H9 (cell line): Measurements from ENCODE around the gene EAF1. TPM values are rescaled to one million over a fixed set of nuclear protein-coding genes. Genes with fewer than 3 reads are reported as not detected.

ENCODE experiments used
- DNase-seq: peaks from one replicate; pipeline ENCODE4 v3.0.0-alpha.2; 2017
- H2AFZ ChIP-seq: one replicate; pipeline ENCODE4 v1.6.1; 2013; ENCODE audit warnings: mild to moderate bottlenecking, low read length, control low read depth, moderate library complexity
- H2AK5ac ChIP-seq: 2 replicates; pipeline ENCODE4 v1.6.1; 2013; ENCODE audit warnings: low read length, control low read depth, mixed read lengths; ENCODE audit not compliant: insufficient read length
- H2BK120ac ChIP-seq: one replicate; pipeline ENCODE4 v1.6.1; 2013; ENCODE audit warnings: low read depth, mild to moderate bottlenecking, low read length, control low read depth, inconsistent platforms; ENCODE audit not compliant: poor library complexity, severe bottlenecking
- H2BK12ac ChIP-seq: 2 replicates; pipeline ENCODE4 v1.6.1; 2013; ENCODE audit warnings: low read length, control low read depth, mixed read lengths, low read depth; ENCODE audit not compliant: insufficient read length
- H2BK15ac ChIP-seq: 2 replicates; pipeline ENCODE4 v1.6.1; 2013; ENCODE audit warnings: low read depth, low read length, control low read depth
- H2BK20ac ChIP-seq: one replicate; pipeline ENCODE4 v1.6.1; 2013; ENCODE audit warnings: low read depth, mild to moderate bottlenecking, low read length, control low read depth, inconsistent platforms; ENCODE audit not compliant: poor library complexity, severe bottlenecking
- H2BK5ac ChIP-seq: 2 replicates; pipeline ENCODE4 v1.6.1; 2013; ENCODE audit warnings: low read length, control low read depth, mixed read lengths; ENCODE audit not compliant: insufficient read length
- H3K14ac ChIP-seq: 2 replicates; pipeline ENCODE4 v1.6.1; 2013; ENCODE audit warnings: low read length, control low read depth; ENCODE audit not compliant: insufficient read depth
- H3K18ac ChIP-seq: 2 replicates; pipeline ENCODE4 v1.6.1; 2013; ENCODE audit warnings: low read depth, mild to moderate bottlenecking, mixed read lengths, low read length, control low read depth; ENCODE audit not compliant: insufficient read length
- H3K23ac ChIP-seq: 2 replicates; pipeline ENCODE4 v1.6.1; 2013; ENCODE audit warnings: low read length, control low read depth, mixed read lengths, low read depth; ENCODE audit not compliant: insufficient read length
- H3K23me2 ChIP-seq: 2 replicates; pipeline ENCODE4 v1.6.1; 2013; ENCODE audit warnings: low read depth, mild to moderate bottlenecking, mixed read lengths, low read length, control low read depth; ENCODE audit not compliant: insufficient read length, poor library complexity, severe bottlenecking
- H3K27ac ChIP-seq: 2 replicates; pipeline ENCODE4 v1.5.1; 2013; ENCODE audit warnings: low read length, control low read depth, mixed read lengths, low read depth; ENCODE audit not compliant: insufficient read length
- H3K27me3 ChIP-seq: 2 replicates; pipeline ENCODE4 v1.6.1; 2013; ENCODE audit warnings: low read length, control low read depth, inconsistent platforms; ENCODE audit not compliant: insufficient read depth
- H3K4ac ChIP-seq: 2 replicates; pipeline ENCODE4 v1.6.1; 2013; ENCODE audit warnings: low read depth, mild to moderate bottlenecking, control low read depth, inconsistent platforms, low read length, moderate library complexity
- H3K4me1 ChIP-seq: 2 replicates; pipeline ENCODE4 v1.6.1; 2013; ENCODE audit warnings: low read length, control low read depth, inconsistent platforms; ENCODE audit not compliant: insufficient read depth
- H3K4me2 ChIP-seq: 2 replicates; pipeline ENCODE4 v1.6.1; 2013; ENCODE audit warnings: low read length, control low read depth, mixed read lengths; ENCODE audit not compliant: insufficient read length, insufficient read depth
- H3K56ac ChIP-seq: 2 replicates; pipeline ENCODE4 v1.6.1; 2013; ENCODE audit warnings: low read depth, mild to moderate bottlenecking, mixed read lengths, low read length, control low read depth; ENCODE audit not compliant: insufficient read length
- H3K79me1 ChIP-seq: 2 replicates; pipeline ENCODE4 v1.6.1; 2013; ENCODE audit warnings: low read depth, mild to moderate bottlenecking, moderate library complexity, low read length, control low read depth, inconsistent platforms; ENCODE audit not compliant: insufficient read depth, poor library complexity, severe bottlenecking
- H3K79me2 ChIP-seq: 2 replicates; pipeline ENCODE4 v1.6.1; 2013; ENCODE audit warnings: low read length, control low read depth, inconsistent platforms; ENCODE audit not compliant: insufficient read depth
- H3K9ac ChIP-seq: 2 replicates; pipeline ENCODE4 v1.6.1; 2013; ENCODE audit warnings: low read length, control low read depth, mixed read lengths; ENCODE audit not compliant: insufficient read length; ENCODE audit errors: extremely low read depth
- H3K9me3 ChIP-seq: one replicate; pipeline ENCODE4 v1.6.1; 2013; ENCODE audit warnings: low read depth, low read length, inconsistent platforms; ENCODE audit not compliant: control insufficient read depth
- H3T11ph ChIP-seq: one replicate; pipeline ENCODE4 v1.6.1; 2013; ENCODE audit warnings: mild to moderate bottlenecking, low read length, control low read depth, inconsistent platforms
- H4K20me1 ChIP-seq: one replicate; pipeline ENCODE4 v1.6.1; 2013; ENCODE audit not compliant: control insufficient read depth, insufficient read length, insufficient read depth
- H4K5ac ChIP-seq: 2 replicates; pipeline ENCODE4 v1.6.1; 2013; ENCODE audit warnings: low read depth, mild to moderate bottlenecking, mixed read lengths, low read length, control low read depth; ENCODE audit not compliant: insufficient read length
- H4K8ac ChIP-seq: replicated peaks from 2 replicates; pipeline ENCODE4 v1.6.1; 2013; ENCODE audit warnings: low read length, control low read depth, mixed read lengths, low read depth; ENCODE audit not compliant: insufficient read length
- H4K91ac ChIP-seq: 2 replicates; pipeline ENCODE4 v1.6.1; 2013; ENCODE audit warnings: low read depth, mild to moderate bottlenecking, moderate library complexity, mixed read lengths, low read length, control low read depth; ENCODE audit not compliant: insufficient read length
- H3K27ac Mint-ChIP-seq, 3 experiments: 2 replicates in 2 of 3; 3 replicates in 1 of 3; pipeline ENCODE4 v1.8.0; 2020 to 2021; ENCODE audit warnings: mixed read lengths in 3 of 3, mild to moderate bottlenecking in 1 of 3, moderate library complexity in 1 of 3
- H3K27me3 Mint-ChIP-seq: 2 replicates; pipeline ENCODE4 v1.8.0; 2021; ENCODE audit warnings: low read depth, mild to moderate bottlenecking, moderate library complexity, mixed read lengths
- H3K36me3 Mint-ChIP-seq, 3 experiments: 2 replicates in 2 of 3; 3 replicates in 1 of 3; pipeline ENCODE4 v1.8.0; 2020 to 2021; ENCODE audit warnings: low read depth in 3 of 3, mixed read lengths in 3 of 3; ENCODE audit not compliant: insufficient read depth in 1 of 3
- H3K4me1 Mint-ChIP-seq, 2 experiments: 2 replicates each; pipeline ENCODE4 v1.8.0; 2020; ENCODE audit warnings: mixed read lengths in 2 of 2
- H3K4me3 Mint-ChIP-seq, 2 experiments: 2 replicates in 1 of 2; 3 replicates in 1 of 2; pipeline ENCODE4 v1.8.0; 2020 to 2021; ENCODE audit warnings: mild to moderate bottlenecking in 2 of 2, mixed read lengths in 2 of 2, moderate library complexity in 1 of 2
- H3K9me3 Mint-ChIP-seq, 2 experiments: 2 replicates in 1 of 2; 3 replicates in 1 of 2; pipeline ENCODE4 v1.8.0; 2020; ENCODE audit warnings: mild to moderate bottlenecking in 2 of 2, mixed read lengths in 2 of 2, moderate library complexity in 1 of 2
- WGBS: extraction: QIAGEN DNeasy Blood & Tissue Kit; methylation state at CpG from one replicate; pipeline ENCODE4 v1.1.7; 2013; ENCODE audit warnings: missing lambda C conversion rate, low lambda C conversion rate, mixed read lengths; ENCODE audit not compliant: insufficient read length; ENCODE audit errors: extremely low coverage; 5-methylcytosine and 5-hydroxymethylcytosine counted together
- total RNA-seq: library from RNA; stranded (reverse); gene quantifications from 2 replicates; pipeline ENCODE4 v1.2.1, GENCODE V29; 2021
- TF ChIP-seq, protein P1 (sequence below): fragments of 200-600 bp; sonication (generic); conservative IDR thresholded peaks from 3 replicates; pipeline ENCODE4 v1.8.0; 2021; ENCODE audit warnings: antibody characterized with exemption, mild to moderate bottlenecking

The EAF1 gene
- total RNA-seq, 1 experiment from 2014 or later, result 34.3 TPM

DNA sequence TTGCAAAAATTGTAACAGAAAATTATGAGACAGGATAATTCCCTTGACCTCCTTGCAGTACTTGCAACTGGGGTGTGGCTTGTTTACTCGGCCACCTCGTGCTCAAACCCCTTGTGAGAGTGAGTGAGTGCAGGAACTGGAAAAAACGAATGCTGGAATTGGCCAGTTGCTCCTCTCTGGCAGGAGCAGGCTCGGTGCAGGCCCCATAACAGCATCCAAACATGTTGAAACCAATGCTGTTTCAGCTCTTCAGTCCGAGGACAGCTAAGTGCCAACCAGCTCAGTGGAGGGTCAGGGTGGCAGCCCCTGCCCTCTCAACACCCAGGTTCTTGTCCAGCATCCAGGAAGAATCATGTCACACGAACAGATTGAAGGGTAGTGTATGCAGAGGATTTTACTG, 36.9 kb upstream of the EAF1 start:
- no peak overlapping the region for H2BK120ac ChIP-seq
- H2BK20ac ChIP-seq, result no peak overlapping the region
- Mint-ChIP-seq H3K9me3 (peaks cover 20 to 30% of the 10 kb centered on the region in 2 experiments), H3K27me3 (peaks cover 16% of the 10 kb centered on the region), H3K4me3 (no peak overlapping the region), H3K27ac (no peak overlapping the region), H3K4me1 (no peaks in the 10 kb centered on the region), H3K36me3 (peaks cover 0 to 7% (median 6%) of the 10 kb centered on the region in 3 experiments; a peak in 2 of 7 replicates)
- no peak overlapping the region for H3K56ac ChIP-seq
- no CpG with 5 or more reads among the region's 6 CpGs for WGBS
- H3T11ph ChIP-seq, result no peak overlapping the region
- no peak overlapping the region for H3K14ac ChIP-seq
- H3K27me3 ChIP-seq, result no peaks in the 10 kb centered on the region
- H3K18ac ChIP-seq, result no peak overlapping the region
- H3K9me3 ChIP-seq, result no peaks in the 10 kb centered on the region
- H2AK5ac ChIP-seq, result no peak overlapping the region
- no peak overlapping the region for H3K4me2 ChIP-seq
- H4K8ac ChIP-seq, result no peak overlapping the region
- no peak overlapping the region for H2BK15ac ChIP-seq
- H3K4ac ChIP-seq, result no peak overlapping the region
- no peaks in the 10 kb centered on the region for H3K4me1 ChIP-seq
- no peaks in the 10 kb centered on the region for H4K20me1 ChIP-seq
- H3K79me2 ChIP-seq, result no peaks in the 10 kb centered on the region
- no peak for DNase-seq
- no peaks in the 10 kb centered on the region for H3K79me1 ChIP-seq
- no peak overlapping the region for H4K91ac ChIP-seq
- H3K27ac ChIP-seq, result no peak overlapping the region
- no peaks in the 10 kb centered on the region for H3K23me2 ChIP-seq
- TF ChIP-seq, protein P1, sequence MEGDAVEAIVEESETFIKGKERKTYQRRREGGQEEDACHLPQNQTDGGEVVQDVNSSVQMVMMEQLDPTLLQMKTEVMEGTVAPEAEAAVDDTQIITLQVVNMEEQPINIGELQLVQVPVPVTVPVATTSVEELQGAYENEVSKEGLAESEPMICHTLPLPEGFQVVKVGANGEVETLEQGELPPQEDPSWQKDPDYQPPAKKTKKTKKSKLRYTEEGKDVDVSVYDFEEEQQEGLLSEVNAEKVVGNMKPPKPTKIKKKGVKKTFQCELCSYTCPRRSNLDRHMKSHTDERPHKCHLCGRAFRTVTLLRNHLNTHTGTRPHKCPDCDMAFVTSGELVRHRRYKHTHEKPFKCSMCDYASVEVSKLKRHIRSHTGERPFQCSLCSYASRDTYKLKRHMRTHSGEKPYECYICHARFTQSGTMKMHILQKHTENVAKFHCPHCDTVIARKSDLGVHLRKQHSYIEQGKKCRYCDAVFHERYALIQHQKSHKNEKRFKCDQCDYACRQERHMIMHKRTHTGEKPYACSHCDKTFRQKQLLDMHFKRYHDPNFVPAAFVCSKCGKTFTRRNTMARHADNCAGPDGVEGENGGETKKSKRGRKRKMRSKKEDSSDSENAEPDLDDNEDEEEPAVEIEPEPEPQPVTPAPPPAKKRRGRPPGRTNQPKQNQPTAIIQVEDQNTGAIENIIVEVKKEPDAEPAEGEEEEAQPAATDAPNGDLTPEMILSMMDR, result no peak
- H2BK5ac ChIP-seq, result no peak overlapping the region
- H2AFZ ChIP-seq, result no peak overlapping the region
- H2BK12ac ChIP-seq, result no peak overlapping the region
- H3K9ac ChIP-seq, result no peak overlapping the region
- H3K23ac ChIP-seq, result no peak overlapping the region
- H4K5ac ChIP-seq, result no peak overlapping the region
